ENCODE measurements around the gene WNT11.

The WNT11 gene

GRCh38 chr11:76237914-76238313 is 31.6 kb upstream of the WNT11 start:
- H3K27ac ChIP-seq, result no peak overlapping the region
- TF ChIP-seq CTCF (IDR thresholded peaks at IDR 0.05) (peak; percentile 41; the same call in 1 of the 2 replicates), ZFX (IDR thresholded peaks at IDR 0.05; ENCODE audit: borderline replicate concordance) (no peak)

- no peak overlapping the region for H3K27ac ChIP-seq
- TF ChIP-seq CTCF (IDR thresholded peaks at IDR 0.05) (no peak), ZFX (IDR thresholded peaks at IDR 0.05; ENCODE audit: borderline replicate concordance) (no peak)
Measured at GRCh38 chr11:76237000-76237649, 30.8 kb upstream of the WNT11 start.

DNA sequence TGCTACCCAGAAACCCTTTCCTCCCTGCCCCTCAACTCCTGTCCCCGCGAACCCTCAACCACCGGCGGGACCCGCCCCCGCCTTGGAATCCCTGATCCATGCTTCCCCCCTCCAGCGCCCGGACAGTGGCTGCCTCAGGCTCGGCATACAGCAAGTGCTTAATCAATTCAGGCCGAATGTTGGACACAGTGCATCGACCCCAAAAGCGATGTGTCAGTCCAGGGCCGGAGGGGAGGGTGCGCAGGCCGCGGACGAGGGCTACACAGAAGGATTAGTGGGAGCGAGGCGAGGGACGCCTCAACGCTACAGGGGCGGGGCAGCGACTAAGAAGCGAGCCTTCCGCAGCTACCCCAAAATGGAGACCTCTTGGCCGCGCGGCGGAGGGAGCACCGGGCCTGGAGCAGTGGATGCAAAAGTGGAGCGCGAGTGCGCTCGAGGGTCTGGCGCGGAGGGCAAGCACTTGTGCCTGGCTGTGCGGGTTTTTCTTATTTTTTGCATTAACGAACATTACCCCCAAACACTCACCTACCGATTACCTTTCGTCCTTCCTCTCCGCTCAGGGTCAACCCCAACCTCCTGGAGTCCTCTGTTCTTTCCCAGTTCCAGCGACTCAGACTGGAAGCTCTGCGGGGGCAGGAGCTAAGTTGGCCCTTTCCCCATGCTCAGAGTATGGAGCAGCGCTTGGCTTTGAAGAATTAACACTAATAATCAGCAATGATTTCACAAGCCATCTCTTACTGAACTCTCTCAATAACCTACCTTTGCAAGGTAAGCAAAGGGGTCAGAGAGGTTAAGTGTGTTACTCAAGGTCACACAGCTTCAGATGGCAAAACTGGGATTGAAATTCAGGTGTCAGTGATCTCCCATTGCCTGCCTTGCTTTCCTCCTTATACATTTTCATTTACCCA is 30.0 kb upstream of the WNT11 start:
- H3K27ac ChIP-seq, result no peak overlapping the region

DNA sequence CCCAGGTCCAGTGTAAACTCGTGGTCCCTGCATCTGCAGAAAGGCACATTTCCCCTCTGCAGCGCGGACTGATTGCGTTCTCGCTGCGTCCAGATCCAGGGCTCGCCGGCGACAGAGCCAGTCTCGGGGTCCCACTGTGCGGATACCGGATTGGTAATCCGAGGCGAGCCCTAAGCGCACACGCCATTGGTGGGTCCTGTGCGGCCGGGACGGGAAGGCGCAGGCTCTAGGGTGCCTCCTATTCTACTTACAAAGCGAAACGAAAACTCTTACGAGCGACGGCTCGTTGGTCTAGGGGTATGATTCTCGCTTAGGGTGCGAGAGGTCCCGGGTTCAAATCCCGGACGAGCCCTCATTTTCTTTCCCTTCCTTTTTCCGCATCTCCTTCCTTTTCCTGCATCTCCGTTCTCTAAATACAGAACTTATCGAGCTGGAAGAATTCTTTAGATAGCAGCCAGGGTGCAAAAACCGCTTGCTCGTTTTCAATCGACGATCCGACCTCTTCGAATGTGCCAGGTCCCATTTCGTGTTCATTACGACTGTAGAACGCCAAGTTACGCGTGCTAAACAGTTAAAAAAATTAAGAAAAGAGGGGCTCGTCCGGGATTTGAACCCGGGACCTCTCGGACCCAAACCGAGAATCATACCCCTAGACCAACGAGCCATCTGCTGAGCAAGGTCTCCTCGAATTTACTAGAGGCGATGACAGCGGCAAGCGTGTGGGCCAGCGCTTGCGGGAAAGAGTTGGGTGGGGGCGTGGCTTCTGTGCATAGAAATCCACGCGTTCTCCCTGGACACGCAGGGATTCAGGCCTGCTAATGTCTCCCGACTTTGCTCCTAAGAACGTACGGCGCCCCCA is 29.2 kb upstream of the WNT11 start:
- peak overlapping the region; percentile 53 for H3K27ac ChIP-seq
- TF ChIP-seq ZFX (IDR thresholded peaks at IDR 0.05; ENCODE audit: borderline replicate concordance) (no peak), CTCF (IDR thresholded peaks at IDR 0.05) (no peak)

More for the DNA sequence above, 30.0 kb upstream of the WNT11 start:
- TF ChIP-seq CTCF (IDR thresholded peaks at IDR 0.05) (no peak), ZFX (IDR thresholded peaks at IDR 0.05; ENCODE audit: borderline replicate concordance) (no peak)

GRCh38 chr11:76234416-76235232 is 28.3 kb upstream of the WNT11 start:
- peak overlapping the region; percentile 53; the same call in 1 of the 2 replicates for H3K27ac ChIP-seq
- TF ChIP-seq ZFX (IDR thresholded peaks at IDR 0.05; ENCODE audit: borderline replicate concordance), result no peak
- no peak for TF ChIP-seq CTCF (IDR thresholded peaks at IDR 0.05)

GRCh38 chr11:76234021-76234415 is 27.7 kb upstream of the WNT11 start:
- H3K27ac ChIP-seq, result no peak overlapping the region
- TF ChIP-seq ZFX (IDR thresholded peaks at IDR 0.05; ENCODE audit: borderline replicate concordance) (no peak), CTCF (IDR thresholded peaks at IDR 0.05) (no peak)
